ENCODE results near the gene GPR35.

DNA sequence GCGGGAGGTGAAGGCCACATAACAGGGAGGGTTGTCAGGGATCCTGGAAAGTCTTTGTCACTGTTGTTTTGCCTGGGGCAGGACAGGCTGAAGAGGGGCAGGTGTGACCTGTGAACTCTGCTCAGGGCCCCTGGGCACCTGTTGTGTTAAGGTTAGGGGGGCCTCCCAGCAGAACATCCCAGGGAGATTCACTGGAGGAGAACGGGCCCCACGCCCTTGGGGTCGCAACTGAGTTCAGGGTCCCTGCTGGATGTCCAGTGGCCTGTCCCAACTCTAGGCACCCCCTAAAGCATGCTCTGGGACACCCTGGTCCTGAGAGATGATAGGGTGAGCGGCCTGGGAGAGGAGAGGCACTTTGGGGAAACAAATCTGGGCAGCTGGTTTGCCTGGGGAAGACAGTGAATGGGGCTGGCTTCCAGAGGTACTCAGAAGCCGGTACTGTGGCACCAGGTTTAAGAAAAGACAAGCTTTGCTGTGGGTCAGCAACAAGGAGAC lies 22.9 kb downstream of the GPR35 start:
- TF ChIP-seq, protein P1, sequence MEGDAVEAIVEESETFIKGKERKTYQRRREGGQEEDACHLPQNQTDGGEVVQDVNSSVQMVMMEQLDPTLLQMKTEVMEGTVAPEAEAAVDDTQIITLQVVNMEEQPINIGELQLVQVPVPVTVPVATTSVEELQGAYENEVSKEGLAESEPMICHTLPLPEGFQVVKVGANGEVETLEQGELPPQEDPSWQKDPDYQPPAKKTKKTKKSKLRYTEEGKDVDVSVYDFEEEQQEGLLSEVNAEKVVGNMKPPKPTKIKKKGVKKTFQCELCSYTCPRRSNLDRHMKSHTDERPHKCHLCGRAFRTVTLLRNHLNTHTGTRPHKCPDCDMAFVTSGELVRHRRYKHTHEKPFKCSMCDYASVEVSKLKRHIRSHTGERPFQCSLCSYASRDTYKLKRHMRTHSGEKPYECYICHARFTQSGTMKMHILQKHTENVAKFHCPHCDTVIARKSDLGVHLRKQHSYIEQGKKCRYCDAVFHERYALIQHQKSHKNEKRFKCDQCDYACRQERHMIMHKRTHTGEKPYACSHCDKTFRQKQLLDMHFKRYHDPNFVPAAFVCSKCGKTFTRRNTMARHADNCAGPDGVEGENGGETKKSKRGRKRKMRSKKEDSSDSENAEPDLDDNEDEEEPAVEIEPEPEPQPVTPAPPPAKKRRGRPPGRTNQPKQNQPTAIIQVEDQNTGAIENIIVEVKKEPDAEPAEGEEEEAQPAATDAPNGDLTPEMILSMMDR (IDR thresholded peaks at IDR 0.05; ENCODE audit: borderline replicate concordance, extremely low read depth, low read length, poor library complexity, severe bottlenecking): no peak
- no peak for TF ChIP-seq EZH2 (IDR thresholded peaks at IDR 0.05; ENCODE audit: borderline replicate concordance, low read depth, low read length, severe bottlenecking)

Measured in DND-41 (cell line).